Transverse colon (tissue), 4 donors: Measurements from ENCODE around the gene GORAB. TPM values are rescaled to one million over a fixed set of nuclear protein-coding genes. Genes with fewer than 3 reads are reported as not detected.

Source experiments
- DNase-seq: peaks from one replicate; pipeline ENCODE4 v3.0.0-alpha.2; 2019
- H3K27ac ChIP-seq, 4 donors: fragments of 200-600 bp; sonication (generic); 2 replicates each; pipeline ENCODE4 v1.5.1; 2016 to 2018; ENCODE audit warnings: inconsistent platforms in 4 of 4
- H3K27me3 ChIP-seq: fragments of 200-600 bp; sonication (generic); 2 replicates; pipeline ENCODE4 v1.5.1; 2017; ENCODE audit warnings: inconsistent platforms
- H3K36me3 ChIP-seq, 4 donors: fragments of 200-600 bp; sonication (generic); 2 replicates each; pipeline ENCODE4 v1.5.1; 2017 to 2019; ENCODE audit warnings: inconsistent platforms in 4 of 4
- H3K4me1 ChIP-seq, 4 donors: fragments of 200-600 bp; sonication (generic); 2 replicates each; pipeline ENCODE4 v1.5.1; 2017 to 2020; ENCODE audit warnings: inconsistent platforms in 4 of 4
- H3K4me3 ChIP-seq, 4 donors: fragments of 200-600 bp; sonication (generic); 1 replicate in 1 of 4; 2 replicates in 3 of 4; pipeline versions ENCODE4 v1.5.1 to v1.6.1; 2017 to 2019; ENCODE audit warnings: inconsistent platforms in 4 of 4
- H3K9me3 ChIP-seq, 2 donors: fragments of 200-600 bp; sonication (generic); 2 replicates each; pipeline ENCODE4 v1.5.1; 2017 to 2019; ENCODE audit warnings: inconsistent platforms in 2 of 2
- EP300 ChIP-seq: sonication (generic); formaldehyde crosslinking; IDR thresholded peaks from one replicate; pipeline ENCODE4 v1.6.1; 2017; ENCODE audit warnings: antibody characterized with exemption, low read depth
- POLR2A ChIP-seq: fragments of 450-650 bp; IDR thresholded peaks from one replicate; pipeline ENCODE4 v1.6.1; 2016; ENCODE audit warnings: antibody characterized with exemption, mild to moderate bottlenecking, moderate library complexity
- POLR2AphosphoS5 ChIP-seq, 3 donors: sonication (generic); formaldehyde crosslinking; IDR thresholded peaks; one replicate each; pipeline ENCODE4 v1.6.1; 2016; ENCODE audit warnings: antibody characterized with exemption in 3 of 3
- WGBS, 2 donors: methylation state at CpG; one replicate each; pipeline ENCODE4 v1.1.5; 2018; ENCODE audit warnings: low coverage in 1 of 2; 5-methylcytosine and 5-hydroxymethylcytosine counted together
- in situ Hi-C, 4 donors: fragments of 200-750 bp; cut with MboI; loops; one replicate each; pipeline versions ENCODE4 v1.15.0 to v1.15.1; 2017; ENCODE audit warnings: low sequenced_read_pairs in 3 of 4, low pct_ligation_motif_present in 1 of 4, low pct_unique_long_range_greater_than_20kb in 1 of 4
- intact Hi-C: fragments of 100-400 bp; cut with DNase I; formaldehyde crosslinking; loops from one replicate; pipeline ENCODE4 v1.15.1; 2023; ENCODE audit warnings: low total_unique reads
- total RNA-seq, 4 donors: library from RNA; depleted of rRNA; stranded (reverse); fragments of >200 nt; gene quantifications; one replicate each; pipeline ENCODE4 v1.1.0, GENCODE V29; 2016
- TF ChIP-seq, protein P1 (sequence below), 5 experiments: fragments of 200-600 bp in 3 of 5; fragments of 450-650 bp in 2 of 5; sonication (generic) in 3 of 5; IDR thresholded peaks; 1 replicate in 2 of 5; 2 replicates in 3 of 5; pipeline ENCODE4 v1.5.1; 2016 to 2017; ENCODE audit warnings: antibody characterized with exemption in 5 of 5, inconsistent platforms in 3 of 5, mild to moderate bottlenecking in 2 of 5, moderate library complexity in 1 of 5

Gene GORAB
- total RNA-seq, result 10 to 100 TPM in 3 of 4 donors, 1 to 10 TPM in 1; 8.2 to 83.0 (median 29.9) TPM

DNA sequence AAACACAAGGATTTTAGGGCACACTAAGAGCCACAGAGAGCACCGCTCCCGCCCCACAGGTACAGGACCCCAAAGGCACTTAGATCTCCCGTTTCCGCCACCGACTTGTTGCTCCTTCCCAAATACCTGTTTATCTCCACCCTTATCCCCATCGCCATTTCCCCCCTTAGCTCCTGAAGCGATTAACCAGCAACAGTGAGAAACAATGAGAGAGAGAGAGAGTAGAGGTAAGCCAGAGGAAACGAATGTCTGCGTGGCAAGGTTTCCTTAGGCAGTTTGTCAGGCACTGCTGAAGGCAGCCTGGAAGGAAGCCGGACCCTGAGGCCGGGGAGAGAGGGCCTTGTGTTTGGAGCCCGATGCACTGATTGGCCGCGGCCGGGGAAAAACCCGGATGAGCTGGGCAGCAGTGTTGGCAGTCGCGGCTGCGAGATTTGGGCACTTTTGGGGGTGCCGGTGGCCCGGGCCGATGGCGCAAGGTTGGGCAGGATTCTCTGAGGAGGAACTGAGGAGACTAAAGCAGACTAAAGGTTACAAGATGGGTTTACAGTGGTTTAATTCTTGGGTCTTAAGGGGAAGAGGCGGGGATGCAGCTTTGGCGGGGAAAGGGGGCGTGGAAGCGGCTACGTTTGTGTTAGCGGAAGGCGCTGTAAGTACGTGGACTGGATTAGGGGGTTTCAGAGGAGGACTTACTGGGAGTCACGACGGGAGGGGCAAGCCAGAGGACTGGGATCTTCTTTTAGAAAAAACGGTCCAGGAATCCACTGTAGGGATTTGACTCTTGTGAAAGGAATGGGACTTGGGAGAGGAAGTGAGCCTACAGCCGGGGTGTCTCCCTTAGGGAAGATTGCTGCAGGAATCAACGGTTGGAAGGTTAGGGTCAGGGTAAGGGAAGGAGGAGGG lies at the start of gene GORAB:
TSS of gene GORAB (plus strand) at position 409 of the 900 bp plus-strand sequence. CDS start at position 467, 58 bp downstream.
- peak; percentile 92 for DNase-seq
- intact Hi-C loops, result loop anchor here (5.0 kb wide), 1 partner anchor 990 kb away; no protein-coding TSS in a partner anchor
- H3K36me3 ChIP-seq, result no peaks in the 10 kb centered on the region
- peaks cover 3 to 45% (median 20%) of the 10 kb centered on the region in 4 donors for H3K4me1 ChIP-seq
- no peaks in the 10 kb centered on the region for H3K9me3 ChIP-seq
- peak within 1 kb of the TSS; percentile 93 to 98 (median 94) for H3K27ac ChIP-seq
- H3K4me3 ChIP-seq, result peak within 1 kb of the TSS; percentile 51 to 91 (median 67)
- H3K27me3 ChIP-seq, result no peaks in the 10 kb centered on the region
- WGBS, 2 donors, result 1% methylated on average over 19 to 36 of the region's 36 CpGs
- in situ Hi-C loops, result loop anchor here in 1 of 4 donors (25.0 kb wide), 1 partner anchor 620 kb away; no protein-coding TSS in a partner anchor
- TF ChIP-seq, protein P1, sequence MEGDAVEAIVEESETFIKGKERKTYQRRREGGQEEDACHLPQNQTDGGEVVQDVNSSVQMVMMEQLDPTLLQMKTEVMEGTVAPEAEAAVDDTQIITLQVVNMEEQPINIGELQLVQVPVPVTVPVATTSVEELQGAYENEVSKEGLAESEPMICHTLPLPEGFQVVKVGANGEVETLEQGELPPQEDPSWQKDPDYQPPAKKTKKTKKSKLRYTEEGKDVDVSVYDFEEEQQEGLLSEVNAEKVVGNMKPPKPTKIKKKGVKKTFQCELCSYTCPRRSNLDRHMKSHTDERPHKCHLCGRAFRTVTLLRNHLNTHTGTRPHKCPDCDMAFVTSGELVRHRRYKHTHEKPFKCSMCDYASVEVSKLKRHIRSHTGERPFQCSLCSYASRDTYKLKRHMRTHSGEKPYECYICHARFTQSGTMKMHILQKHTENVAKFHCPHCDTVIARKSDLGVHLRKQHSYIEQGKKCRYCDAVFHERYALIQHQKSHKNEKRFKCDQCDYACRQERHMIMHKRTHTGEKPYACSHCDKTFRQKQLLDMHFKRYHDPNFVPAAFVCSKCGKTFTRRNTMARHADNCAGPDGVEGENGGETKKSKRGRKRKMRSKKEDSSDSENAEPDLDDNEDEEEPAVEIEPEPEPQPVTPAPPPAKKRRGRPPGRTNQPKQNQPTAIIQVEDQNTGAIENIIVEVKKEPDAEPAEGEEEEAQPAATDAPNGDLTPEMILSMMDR (IDR thresholded peaks at IDR 0.05), result no peak
- peak; percentile 87 for TF ChIP-seq POLR2A
- TF ChIP-seq EP300, result no peak
- TF ChIP-seq POLR2AphosphoS5 (IDR thresholded peaks at IDR 0.05), result peak; percentile 91 to 94 (median 93)

DNA sequence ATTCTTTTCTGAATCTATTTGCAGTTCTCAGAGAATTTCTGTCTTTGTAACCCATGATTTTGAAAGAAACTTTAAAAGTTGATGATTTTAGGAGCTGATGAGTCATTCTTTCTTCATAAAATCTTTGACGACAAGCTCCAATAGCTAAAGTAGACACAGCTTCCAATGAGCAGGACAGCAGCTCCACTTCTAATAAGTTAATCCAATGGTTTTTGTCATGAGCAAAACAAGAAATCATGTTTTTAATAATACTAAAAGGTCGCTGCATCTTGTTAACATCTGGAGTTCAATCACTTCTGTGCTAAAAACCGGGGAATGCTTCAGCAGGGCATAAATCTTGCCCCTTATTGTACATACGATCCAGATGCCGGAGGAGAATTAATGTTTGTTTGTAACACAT lies 48.9 kb upstream of the GORAB start:
- no peak overlapping the region for H3K27ac ChIP-seq
- TF ChIP-seq, protein P1 (IDR thresholded peaks at IDR 0.05), result no peak
- TF ChIP-seq POLR2A (no peak), EP300 (no peak), POLR2AphosphoS5 (IDR thresholded peaks at IDR 0.05) (no peak)

DNA sequence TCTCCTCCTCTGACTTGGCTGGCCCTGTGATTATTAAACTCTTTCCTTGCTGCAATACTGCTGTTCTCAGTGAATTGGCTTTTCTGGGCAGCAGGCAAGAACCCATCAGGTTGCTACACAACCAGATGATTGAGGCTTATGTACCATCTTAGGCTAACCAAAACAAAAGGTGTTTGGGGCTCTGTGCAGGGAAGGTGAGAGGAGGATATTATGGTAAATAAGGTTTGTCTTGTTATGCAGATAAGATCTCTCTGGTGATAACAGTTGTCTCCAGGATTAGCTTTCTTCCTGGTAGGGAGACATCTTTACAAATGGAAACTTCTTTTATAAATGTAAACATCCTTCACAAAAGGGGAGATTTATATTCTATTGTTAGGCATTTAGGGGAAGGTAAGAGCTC lies 44.5 kb upstream of the GORAB start:
- TF ChIP-seq, protein P1 (IDR thresholded peaks at IDR 0.05), result no peak
- TF ChIP-seq EP300 (no peak), POLR2AphosphoS5 (IDR thresholded peaks at IDR 0.05) (no peak), POLR2A (no peak)
- no peak overlapping the region for H3K27ac ChIP-seq
- H3K27me3 ChIP-seq, result no peaks in the 10 kb centered on the region
- no peaks in the 10 kb centered on the region for H3K4me1 ChIP-seq
- no peak for DNase-seq
- H3K36me3 ChIP-seq, result no peaks in the 10 kb centered on the region
- intact Hi-C loops (no loop called here), in situ Hi-C loops (no loop called here)
- H3K9me3 ChIP-seq, result no peaks in the 10 kb centered on the region
- H3K4me3 ChIP-seq, result no peak overlapping the region

More for the DNA sequence above, 48.9 kb upstream of the GORAB start:
- no peak for DNase-seq
- Histone ChIP-seq H3K27me3 (no peaks in the 10 kb centered on the region), H3K4me1 (no peaks in the 10 kb centered on the region), H3K9me3 (no peaks in the 10 kb centered on the region), H3K4me3 (no peak overlapping the region), H3K36me3 (no peaks in the 10 kb centered on the region)
- in situ Hi-C loops, result no loop called here
- intact Hi-C loops, result no loop called here
- WGBS, 2 donors, result 57 to 61% methylated on average over 5 of the region's 5 CpGs

DNA sequence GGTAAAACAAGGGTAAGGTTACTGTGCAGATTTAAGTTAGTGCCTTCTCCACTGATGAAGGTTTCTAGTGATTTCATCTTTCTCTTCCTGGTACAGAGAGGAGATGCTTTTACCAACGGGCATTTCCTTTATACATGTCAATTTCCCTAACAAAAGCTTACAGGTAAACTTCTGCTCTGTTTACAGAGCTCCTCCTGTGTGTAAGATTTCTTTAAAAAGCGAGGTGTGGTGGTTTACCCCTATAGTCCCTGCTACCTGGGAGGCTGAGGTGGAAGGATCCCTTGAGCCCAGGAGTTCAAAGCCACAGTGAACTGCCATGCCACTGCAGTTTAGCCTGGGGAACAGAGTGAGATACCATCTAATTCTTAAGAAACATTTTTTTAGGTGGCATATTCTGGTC lies 40.7 kb upstream of the GORAB start:
- Histone ChIP-seq H3K36me3 (no peaks in the 10 kb centered on the region), H3K27ac (no peak overlapping the region), H3K9me3 (no peaks in the 10 kb centered on the region), H3K27me3 (no peaks in the 10 kb centered on the region), H3K4me3 (no peak overlapping the region), H3K4me1 (peaks cover 0 to 12% (median 0%) of the 10 kb centered on the region in 4 donors)
- TF ChIP-seq POLR2A (no peak), POLR2AphosphoS5 (IDR thresholded peaks at IDR 0.05) (no peak), EP300 (no peak)
- TF ChIP-seq, protein P1 (IDR thresholded peaks at IDR 0.05), result no peak
- intact Hi-C loops (no loop called here), in situ Hi-C loops (no loop called here)
- DNase-seq, result no peak
- WGBS, 2 donors, result 49 to 65% methylated on average over 2 of the region's 2 CpGs
